HepG2 (cell line): Measurements from ENCODE around the gene NEU4. TPM values are rescaled to one million over a fixed set of nuclear protein-coding genes. Genes with fewer than 3 reads are reported as not detected.

Experiments used
- ATF6 ChIP-seq: sonication (generic); formaldehyde crosslinking; conservative IDR thresholded peaks from 2 replicates; pipeline ENCODE4 v1.4.0; 2020; ENCODE audit warnings: missing genetic modification reagents
- ATM ChIP-seq: fragments of 450-650 bp; IDR thresholded peaks from 2 replicates; pipeline ENCODE4 v1.7.1; 2017; ENCODE audit warnings: mild to moderate bottlenecking, borderline replicate concordance
- EED ChIP-seq: sonication (generic); formaldehyde crosslinking; IDR thresholded peaks from 2 replicates; pipeline ENCODE4 v1.5.0; 2020; ENCODE audit warnings: mild to moderate bottlenecking, missing genetic modification reagents
- HHEX ChIP-seq: IDR thresholded peaks from 2 replicates; pipeline ENCODE4 v1.6.1; 2016; ENCODE audit warnings: control low read depth
- HOXA7 ChIP-seq: sonication (generic); formaldehyde crosslinking; IDR thresholded peaks from 2 replicates; pipeline ENCODE4 v1.8.1; 2022; ENCODE audit warnings: mild to moderate bottlenecking, missing genetic modification reagents, moderate library complexity
- IKZF4 ChIP-seq: sonication (generic); formaldehyde crosslinking; IDR thresholded peaks from 2 replicates; pipeline ENCODE4 v1.5.1; 2020; ENCODE audit warnings: borderline replicate concordance, mild to moderate bottlenecking, low read depth, missing genetic modification reagents; ENCODE audit errors: not compliant biosample characterization
- MAFF ChIP-seq: IDR thresholded peaks from 2 replicates; pipeline ENCODE4 v1.6.1; 2011; ENCODE audit warnings: low read depth, low read length, improper control_type of control experiment
- NFE2 ChIP-seq: sonication (generic); formaldehyde crosslinking; IDR thresholded peaks from 2 replicates; pipeline ENCODE4 v1.4.0; 2020; ENCODE audit warnings: missing genetic modification reagents
- SP4 ChIP-seq: sonication (generic); formaldehyde crosslinking; IDR thresholded peaks from 2 replicates; pipeline ENCODE4 v1.8.1; 2023; ENCODE audit warnings: mild to moderate bottlenecking, missing genetic modification reagents
- TCF12 ChIP-seq, 2 experiments: fragments of 450-650 bp in 1 of 2; sonication (generic) in 1 of 2; formaldehyde crosslinking in 1 of 2; IDR thresholded peaks; 2 replicates each; pipeline versions ENCODE4 v1.6.1 to v1.8.0; 2017 to 2022; ENCODE audit warnings: antibody characterized with exemption in 1 of 2, mild to moderate bottlenecking in 1 of 2, missing genetic modification reagents in 1 of 2, moderate library complexity in 1 of 2
- THAP7 ChIP-seq: sonication (generic); formaldehyde crosslinking; IDR thresholded peaks from 2 replicates; pipeline ENCODE4 v1.8.1; 2023; ENCODE audit warnings: mild to moderate bottlenecking, missing genetic modification reagents
- ZBED4 ChIP-seq: sonication (generic); formaldehyde crosslinking; IDR thresholded peaks from 2 replicates; pipeline ENCODE4 v1.4.0; 2020; ENCODE audit warnings: missing genetic modification reagents, borderline replicate concordance
- ZNF30 ChIP-seq: sonication (generic); formaldehyde crosslinking; IDR thresholded peaks from 2 replicates; pipeline ENCODE4 v1.5.0; 2020; ENCODE audit warnings: mild to moderate bottlenecking, missing genetic modification reagents
- ZNF350 ChIP-seq: sonication (generic); formaldehyde crosslinking; IDR thresholded peaks from 2 replicates; pipeline ENCODE4 v1.4.0; 2020; ENCODE audit warnings: mild to moderate bottlenecking, low read depth, missing genetic modification reagents, borderline replicate concordance
- ZNF441 ChIP-seq: sonication (generic); formaldehyde crosslinking; IDR thresholded peaks from 2 replicates; pipeline ENCODE4 v1.7.0; 2021; ENCODE audit warnings: missing genetic modification reagents, borderline replicate concordance
- ZNF605 ChIP-seq: sonication (generic); formaldehyde crosslinking; IDR thresholded peaks from 2 replicates; pipeline ENCODE4 v1.8.0; 2022; ENCODE audit warnings: mild to moderate bottlenecking, missing genetic modification reagents
- ZNF709 ChIP-seq: sonication (generic); formaldehyde crosslinking; IDR thresholded peaks from 2 replicates; pipeline ENCODE4 v1.5.0; 2020; ENCODE audit warnings: mild to moderate bottlenecking, missing genetic modification reagents
- polyA plus RNA-seq, 8 experiments: library from polyadenylated mRNA; depleted of rRNA in 3 of 8; stranded (reverse) in 7 of 8; unstranded in 1 of 8; fragments of >200 nt; fragmentation: Illumina TruSeq in 4 of 8; extraction: Trizol in 4 of 8; gene quantifications; 2 replicates each; pipeline versions ENCODE4 v1.2.1 to v1.2.3, GENCODE V29; 2011 to 2016; ENCODE audit warnings: low read depth in 4 of 8, missing spikeins in 1 of 8, mixed read lengths in 1 of 8; ENCODE audit not compliant: insufficient read depth in 1 of 8
- total RNA-seq, 5 experiments: library from RNA; depleted of rRNA; stranded (reverse); fragments of >200 nt; fragmentation: Illumina TruSeq; extraction: Trizol; gene quantifications; 2 replicates each; pipeline ENCODE4 v1.2.3, GENCODE V29; 2016; ENCODE audit warnings: low read depth in 1 of 5
- TF ChIP-seq, protein P1 (sequence below): IDR thresholded peaks from 2 replicates; pipeline ENCODE4 v1.6.1; 2016; ENCODE audit warnings: missing compliant biosample characterization, missing genetic modification reagents, borderline replicate concordance
- TF ChIP-seq, protein P2 (sequence below): IDR thresholded peaks from 2 replicates; pipeline ENCODE4 v1.6.1; 2016

The NEU4 gene
- total and polyA plus RNA-seq, 2 of the 13 experiments (the other 11 are each of a cell fraction or from before 2014, with no cell fraction given) = 53.5 to 107 TPM

DNA sequence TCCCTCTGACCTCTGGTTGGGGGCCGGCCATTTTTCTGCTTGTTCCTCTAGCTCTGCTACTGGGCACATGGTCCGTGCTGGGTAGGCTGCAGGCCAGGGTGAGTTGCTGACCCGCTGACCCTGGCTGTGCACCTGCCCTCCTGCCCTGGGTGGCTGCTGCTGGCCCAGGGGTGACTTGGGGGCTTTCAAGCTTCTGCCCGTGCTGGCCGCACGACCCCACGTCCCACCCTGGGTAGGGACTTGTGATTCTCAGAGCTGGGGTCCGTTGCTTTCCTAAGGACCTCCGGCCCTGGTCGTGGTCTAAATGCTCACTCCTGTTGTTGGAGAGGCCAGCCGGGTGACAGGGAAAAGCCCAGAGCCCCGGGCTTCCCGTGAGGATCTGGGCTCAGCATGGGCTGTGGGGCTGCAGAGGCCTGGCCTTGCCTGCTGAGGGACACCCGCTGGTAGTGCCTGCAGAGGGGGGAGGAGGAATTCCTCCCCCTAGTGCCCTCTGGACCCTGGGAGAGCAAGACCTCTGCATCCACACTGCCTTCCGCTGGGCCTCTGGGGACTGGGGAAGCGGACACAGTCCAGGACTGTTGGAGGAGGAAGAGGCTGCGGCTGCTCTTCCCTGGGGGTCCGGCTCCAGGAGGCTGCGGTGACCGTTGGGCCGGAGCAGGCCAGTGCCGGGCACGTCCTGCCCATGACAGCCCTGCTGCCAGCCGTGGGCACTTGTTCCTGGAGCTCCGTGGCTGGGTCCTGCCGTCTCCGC is 38.6 kb upstream of the NEU4 start (continued):
- TF ChIP-seq MAFF (peak; percentile 10; the same call in 1 of the 2 replicates), ZNF605 (CRISPR knock-in tag) (peak; percentile 99), ZNF709 (CRISPR knock-in tag) (no peak; the same call in none of the 2 replicates), THAP7 (no peak; the same call in 1 of the 2 replicates), EED (CRISPR knock-in tag) (peak; percentile 85), ATF6 (CRISPR knock-in tag) (no peak; the same call in 1 of the 2 replicates), ZNF350 (CRISPR knock-in tag) (no peak; the same call in 1 of the 2 replicates), HHEX (peak; percentile 53), ZNF441 (CRISPR knock-in tag) (peak; percentile 94; the same call in 1 of the 2 replicates), ZNF30 (CRISPR knock-in tag) (0 out of 2 replicates have a peak, but pooled peaks have one; percentile 52), IKZF4 (CRISPR knock-in tag) (no peak), NFE2 (no peak), ATM (no peak), TCF12 (IDR thresholded peaks at IDR 0.05) (no peak), TCF12 (CRISPR knock-in tag; IDR thresholded peaks at IDR 0.05) (peak; percentile 42; the same call in 1 of the 2 replicates), HOXA7 (CRISPR knock-in tag) (no peak), ZBED4 (CRISPR knock-in tag) (peak; percentile 95), SP4 (CRISPR knock-in tag) (peak; percentile 84)
- TF ChIP-seq, protein P1, sequence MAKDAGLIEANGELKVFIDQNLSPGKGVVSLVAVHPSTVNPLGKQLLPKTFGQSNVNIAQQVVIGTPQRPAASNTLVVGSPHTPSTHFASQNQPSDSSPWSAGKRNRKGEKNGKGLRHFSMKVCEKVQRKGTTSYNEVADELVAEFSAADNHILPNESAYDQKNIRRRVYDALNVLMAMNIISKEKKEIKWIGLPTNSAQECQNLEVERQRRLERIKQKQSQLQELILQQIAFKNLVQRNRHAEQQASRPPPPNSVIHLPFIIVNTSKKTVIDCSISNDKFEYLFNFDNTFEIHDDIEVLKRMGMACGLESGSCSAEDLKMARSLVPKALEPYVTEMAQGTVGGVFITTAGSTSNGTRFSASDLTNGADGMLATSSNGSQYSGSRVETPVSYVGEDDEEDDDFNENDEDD (CRISPR knock-in tag) = peak; percentile 69; the same call in 1 of the 2 replicates
- TF ChIP-seq, protein P2, sequence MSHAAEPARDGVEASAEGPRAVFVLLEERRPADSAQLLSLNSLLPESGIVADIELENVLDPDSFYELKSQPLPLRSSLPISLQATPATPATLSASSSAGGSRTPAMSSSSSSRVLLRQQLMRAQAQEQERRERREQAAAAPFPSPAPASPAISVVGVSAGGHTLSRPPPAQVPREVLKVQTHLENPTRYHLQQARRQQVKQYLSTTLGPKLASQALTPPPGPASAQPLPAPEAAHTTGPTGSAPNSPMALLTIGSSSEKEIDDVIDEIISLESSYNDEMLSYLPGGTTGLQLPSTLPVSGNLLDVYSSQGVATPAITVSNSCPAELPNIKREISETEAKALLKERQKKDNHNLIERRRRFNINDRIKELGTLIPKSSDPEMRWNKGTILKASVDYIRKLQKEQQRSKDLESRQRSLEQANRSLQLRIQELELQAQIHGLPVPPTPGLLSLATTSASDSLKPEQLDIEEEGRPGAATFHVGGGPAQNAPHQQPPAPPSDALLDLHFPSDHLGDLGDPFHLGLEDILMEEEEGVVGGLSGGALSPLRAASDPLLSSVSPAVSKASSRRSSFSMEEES (CRISPR knock-in tag) = peak; percentile 77
